GM19452 (cell line): ENCODE measurements around the gene TEDC1.
"Not testable (repeated sequence)": the region's sequence is repeated elsewhere in the genome, so short reads cannot be mapped to it uniquely, and the experiment has no call there.

ENCODE experiments used
- ATAC-seq: cut with Tn5 transposase; IDR thresholded peaks from one replicate; pipeline ENCODE4 v1.9.1; 2021; ENCODE audit not compliant: unreplicated experiment

TEDC1 gene

DNA sequence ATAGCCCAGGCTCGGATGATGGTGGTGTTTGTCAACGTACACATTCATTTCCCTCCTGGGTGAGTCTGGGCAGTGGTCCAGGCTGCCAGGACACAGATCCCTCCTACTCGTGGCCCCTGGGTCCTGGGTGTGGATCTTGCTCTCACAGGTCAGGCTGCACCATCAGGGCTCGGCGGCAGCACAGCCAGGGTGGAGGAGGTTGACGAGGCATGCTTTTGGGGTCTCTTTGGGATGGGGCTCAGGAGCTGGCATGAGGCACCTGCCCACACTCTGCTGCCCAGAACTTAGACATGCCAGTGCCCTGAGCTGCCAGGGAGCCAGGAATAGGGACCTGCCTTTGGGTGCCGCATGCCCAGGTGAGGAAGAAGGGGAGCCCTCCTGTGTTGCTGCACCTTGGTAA lies 45.0 kb downstream of the TEDC1 start:
- ATAC-seq = no peak

DNA sequence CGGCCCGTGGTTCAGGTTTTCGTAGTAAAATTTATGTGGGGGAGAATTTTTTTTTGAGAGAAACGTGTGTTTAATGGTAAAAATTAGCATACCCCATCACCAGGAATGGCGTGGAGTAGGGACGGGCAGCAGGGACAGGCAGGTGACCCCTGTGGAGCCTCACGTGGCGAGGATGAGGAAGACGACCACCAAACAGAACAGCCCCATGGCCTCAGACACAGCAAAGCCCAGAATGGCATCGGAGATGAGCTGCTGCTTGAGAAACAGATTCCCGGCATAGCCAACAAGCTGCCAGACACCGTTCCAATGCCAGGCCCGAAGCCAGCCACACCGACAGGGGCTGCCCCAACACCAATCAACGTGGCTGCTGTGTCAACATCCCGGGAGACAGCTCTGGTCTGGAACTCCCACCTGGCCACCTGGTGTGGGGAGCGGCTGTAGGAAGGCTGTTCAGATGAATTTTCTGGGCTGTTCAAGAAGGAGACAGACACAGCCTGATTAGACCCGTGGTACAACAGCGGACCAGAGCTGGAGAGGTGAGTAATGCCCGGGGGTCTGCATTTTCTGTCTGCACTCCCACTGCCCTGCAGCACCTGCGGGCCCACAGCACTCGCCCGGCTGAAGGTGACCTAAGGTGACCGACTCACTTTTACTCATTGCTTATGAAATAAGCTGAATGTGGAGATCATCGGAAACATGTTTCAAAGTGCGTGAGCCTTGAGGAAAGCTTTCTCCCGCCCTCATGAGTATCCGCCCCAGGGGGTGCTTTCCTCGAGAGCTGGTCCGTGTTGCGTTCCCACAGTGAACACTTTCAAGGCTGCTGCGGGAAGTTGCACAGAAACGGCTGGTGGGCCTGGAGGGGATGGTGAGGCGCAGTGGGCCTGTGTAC lies 45.9 kb downstream of the TEDC1 start:
- no peak for ATAC-seq

DNA sequence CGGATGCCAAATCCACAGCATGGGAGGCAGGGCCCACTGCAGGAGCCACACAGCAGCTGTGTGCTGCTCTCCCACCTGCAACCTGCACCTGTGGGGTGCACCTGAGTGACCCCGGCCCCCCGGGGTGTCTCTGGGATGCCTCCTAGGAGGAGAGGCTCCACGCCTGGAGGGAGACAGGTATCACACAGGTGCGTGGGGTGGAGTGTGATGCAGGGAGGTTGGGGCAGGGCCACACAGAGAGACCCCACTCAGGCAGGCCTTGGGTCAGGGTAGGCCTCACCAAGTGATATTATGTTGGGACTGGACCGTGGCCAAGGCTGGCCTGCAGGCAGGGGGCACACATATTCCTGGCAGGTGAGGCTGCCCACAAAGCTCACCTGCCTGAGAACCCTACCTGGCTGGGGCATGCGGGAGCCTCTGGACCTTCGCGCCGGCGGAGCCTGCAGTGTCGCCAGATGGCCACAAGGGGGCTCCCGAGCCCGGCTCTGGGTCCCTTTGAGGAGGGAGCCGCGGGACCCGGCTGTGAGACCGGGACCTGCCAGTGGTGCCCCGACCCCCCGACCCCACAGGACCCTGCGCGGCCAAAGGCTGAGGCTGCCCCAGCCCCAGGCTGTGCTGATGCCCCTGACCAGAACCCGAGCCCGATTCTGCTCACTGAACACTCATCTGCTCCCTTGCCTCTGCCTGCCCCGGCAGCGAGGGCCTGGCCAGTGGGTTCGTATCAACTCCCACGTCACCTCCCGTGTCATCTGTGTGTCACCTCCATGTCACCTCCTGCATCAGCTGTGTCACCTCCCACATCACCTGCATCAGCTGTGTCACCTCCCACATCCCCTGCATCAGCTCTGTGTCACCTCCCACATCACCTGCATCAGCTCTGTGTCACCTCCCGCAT lies 46.8 kb downstream of the TEDC1 start:
- ATAC-seq = no peak

DNA sequence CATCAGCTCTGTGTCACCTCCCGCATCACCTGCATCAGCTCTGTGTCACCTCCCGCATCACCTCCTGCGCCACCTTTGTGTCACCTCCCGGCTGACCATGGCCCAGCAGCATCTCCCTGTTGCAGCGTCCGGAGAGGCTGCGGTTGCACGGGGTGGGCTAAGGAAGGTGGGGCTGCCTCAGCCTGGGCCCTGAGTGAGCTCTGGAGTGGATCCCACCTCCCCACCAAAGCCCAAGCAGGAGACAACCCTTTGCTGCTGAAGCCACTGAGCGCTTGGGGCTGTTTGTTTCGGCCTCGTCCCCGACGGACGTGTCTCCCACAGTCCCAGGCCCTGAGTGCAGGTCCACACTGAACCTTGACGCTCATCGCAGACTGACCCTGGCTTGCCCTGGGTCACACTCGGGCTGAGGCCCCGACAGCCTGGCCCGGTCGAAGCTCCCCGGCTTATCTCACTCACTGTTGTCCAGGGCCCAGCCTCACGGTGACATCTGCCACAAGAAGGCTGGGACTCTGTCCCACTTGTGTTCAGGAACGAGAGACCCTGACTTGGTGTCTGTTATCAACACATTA lies 47.5 kb downstream of the TEDC1 start:
- no peak for ATAC-seq

DNA sequence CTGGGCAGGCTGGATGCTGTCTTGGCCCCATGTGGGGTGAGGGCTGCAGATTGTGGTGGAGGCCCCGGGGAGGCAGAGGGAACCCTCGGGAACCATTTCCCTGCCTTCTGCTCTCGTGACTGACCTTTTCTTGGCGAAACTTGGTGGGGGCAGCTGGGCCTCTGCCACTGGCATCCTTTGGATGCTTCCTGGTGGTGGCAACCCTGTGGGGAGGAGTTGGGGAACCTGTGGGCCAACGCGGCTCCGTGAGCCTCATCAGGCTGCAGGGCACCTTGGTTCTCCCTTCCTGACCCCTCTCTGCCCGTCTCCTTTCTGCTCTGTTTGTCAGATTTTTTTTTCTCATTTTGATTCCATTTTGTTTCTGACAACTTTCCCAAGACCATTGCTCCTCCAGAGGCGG lies 49.8 kb downstream of the TEDC1 start:
- no peak for ATAC-seq

DNA sequence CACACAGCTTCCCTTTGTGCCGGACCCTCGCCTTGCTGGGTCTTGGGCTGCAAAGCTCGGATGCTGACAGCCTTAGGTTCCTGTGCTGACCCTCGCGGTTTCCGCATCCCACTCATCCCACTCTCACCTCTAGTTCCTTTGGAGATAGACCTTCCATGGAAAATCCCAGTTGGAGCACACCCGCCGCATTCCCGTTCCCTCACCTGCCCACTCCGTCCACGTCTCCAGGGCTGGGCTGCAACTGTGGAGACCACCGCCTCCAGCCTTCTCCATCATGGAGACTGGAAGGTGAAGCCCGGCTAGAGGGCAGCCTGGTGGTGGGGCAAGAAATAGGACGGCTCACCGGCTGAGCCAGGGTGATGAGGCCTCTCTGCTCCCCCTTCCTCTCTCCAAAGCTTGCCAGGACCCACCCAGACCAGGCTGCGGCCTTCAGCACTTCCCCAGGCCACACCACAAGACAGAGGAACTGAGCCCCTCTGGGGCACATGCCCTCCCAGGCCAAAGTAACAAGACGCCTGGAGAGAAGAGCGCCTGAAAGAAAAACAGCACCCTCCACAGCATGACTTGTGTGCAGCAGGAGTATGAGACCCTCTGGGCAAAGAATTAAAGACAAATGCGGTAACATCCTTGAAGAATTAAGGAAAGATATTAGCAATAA lies 50.3 kb downstream of the TEDC1 start:
- ATAC-seq = no peak

DNA sequence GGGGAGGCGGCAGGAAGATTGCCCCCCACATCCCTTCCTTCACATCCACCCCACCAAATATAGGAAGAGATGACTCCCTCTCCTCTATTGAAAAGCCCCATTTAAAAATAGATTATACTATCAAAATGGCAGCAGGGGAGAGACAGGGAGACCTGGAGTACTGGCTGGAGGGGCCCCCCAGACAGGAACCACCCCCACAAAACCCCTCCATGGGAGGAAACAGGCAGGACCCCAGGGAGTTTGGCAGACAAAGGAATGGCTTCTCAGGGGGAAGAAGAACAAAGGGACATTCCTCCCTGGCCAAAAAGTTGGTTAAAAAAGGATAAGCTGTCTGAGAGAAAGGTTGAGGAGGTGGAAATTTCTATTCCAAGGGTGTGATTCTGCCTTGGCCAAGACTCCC lies 54.6 kb downstream of the TEDC1 start:
- ATAC-seq = not testable (repeated sequence)

DNA sequence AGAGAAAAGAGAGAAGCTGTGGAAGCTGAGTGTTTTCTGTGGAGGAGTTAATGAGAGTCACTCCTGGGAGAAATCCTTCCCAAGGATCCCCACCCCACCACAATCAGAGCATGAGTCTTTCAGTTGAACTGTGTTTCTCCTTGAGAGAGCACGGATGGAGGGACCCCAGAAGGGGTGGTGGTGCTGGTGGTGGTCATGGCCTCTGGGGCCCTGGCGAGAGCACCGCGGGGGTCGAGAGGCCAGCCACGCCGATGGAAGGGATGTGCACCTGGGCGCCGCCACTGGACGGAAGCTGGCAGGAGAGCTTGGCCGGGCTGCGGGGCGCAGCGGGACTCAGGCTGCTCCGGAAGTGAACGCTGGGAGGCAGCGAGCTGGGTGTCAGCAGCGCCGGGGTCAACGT lies 55.4 kb downstream of the TEDC1 start:
- ATAC-seq = not testable (repeated sequence)

DNA sequence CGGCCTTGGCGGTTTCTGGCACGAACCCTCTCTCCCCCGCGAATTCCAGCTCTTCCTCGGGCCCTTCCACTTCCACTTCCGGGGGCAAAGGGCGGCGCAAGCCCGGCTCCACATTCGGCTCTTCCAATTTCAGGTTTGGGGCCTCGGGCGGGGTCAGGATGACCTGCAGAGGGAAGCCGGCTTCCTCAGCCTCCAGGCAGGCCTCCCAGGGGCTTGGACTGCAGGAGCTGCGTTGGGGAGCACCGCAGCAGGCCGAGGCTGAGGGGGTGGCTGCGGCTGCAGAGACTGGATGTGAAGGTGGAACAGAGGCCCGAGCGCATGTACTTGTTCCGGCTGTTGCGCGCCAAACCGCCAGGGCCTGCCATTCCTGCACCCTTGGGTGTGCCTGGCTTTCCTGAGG lies 56.0 kb downstream of the TEDC1 start:
- ATAC-seq = not testable (repeated sequence)

DNA sequence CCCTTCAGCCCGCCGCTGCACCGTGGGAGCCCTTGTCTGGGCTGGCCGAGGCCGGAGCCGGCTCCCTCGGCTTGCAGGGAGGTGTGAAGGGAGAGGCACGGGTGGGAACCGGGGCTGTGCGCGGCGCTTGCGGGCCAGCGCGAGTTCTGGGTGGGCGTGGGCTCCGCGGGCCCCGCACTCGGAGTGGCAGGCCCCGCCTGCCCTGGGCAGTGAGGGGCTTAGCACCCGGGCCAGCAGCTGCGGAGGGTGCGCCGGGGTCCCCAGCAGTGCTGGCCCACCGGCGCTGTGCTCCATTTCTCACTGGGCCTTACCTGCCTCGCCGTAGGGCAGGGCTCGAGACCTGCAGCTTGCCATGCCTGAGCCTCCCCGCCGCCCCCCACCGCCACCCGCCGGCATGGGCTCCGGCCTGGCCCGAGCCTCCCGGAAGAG lies 56.7 kb downstream of the TEDC1 start:
- ATAC-seq = no peak
